Stomach smooth muscle (tissue), 2 donors: ENCODE measurements around the gene CBR1.

Experiments used
- H3K27ac ChIP-seq: one replicate; pipeline ENCODE4 v1.7.0; 2013; ENCODE audit warnings: mild to moderate bottlenecking, low read length, inconsistent platforms
- H3K27me3 ChIP-seq, 2 donors: one replicate each; pipeline ENCODE4 v1.7.0; 2013; ENCODE audit warnings: low read length in 2 of 2; ENCODE audit not compliant: insufficient read depth in 2 of 2, control insufficient read depth in 1 of 2
- H3K36me3 ChIP-seq, 2 donors: one replicate each; pipeline ENCODE4 v1.7.0; 2013; ENCODE audit warnings: low read length in 2 of 2; ENCODE audit not compliant: control insufficient read depth in 2 of 2, insufficient read depth in 2 of 2
- H3K4me1 ChIP-seq: one replicate; pipeline ENCODE4 v1.7.0; 2013; ENCODE audit warnings: low read length; ENCODE audit not compliant: control insufficient read depth, insufficient read depth
- H3K4me3 ChIP-seq, 2 donors: one replicate each; pipeline ENCODE4 v1.7.0; 2013; ENCODE audit warnings: low read length in 2 of 2
- H3K9ac ChIP-seq, 2 donors: one replicate each; pipeline ENCODE4 v1.7.0; 2013; ENCODE audit warnings: low read length in 2 of 2, mild to moderate bottlenecking in 1 of 2
- H3K9me3 ChIP-seq, 2 donors: one replicate each; pipeline ENCODE4 v1.7.0; 2013; ENCODE audit warnings: low read length in 2 of 2; ENCODE audit not compliant: control insufficient read depth in 2 of 2
- donor health status: healthy.
- donor health status: Pancreatic carcinoma.

CBR1 gene

DNA sequence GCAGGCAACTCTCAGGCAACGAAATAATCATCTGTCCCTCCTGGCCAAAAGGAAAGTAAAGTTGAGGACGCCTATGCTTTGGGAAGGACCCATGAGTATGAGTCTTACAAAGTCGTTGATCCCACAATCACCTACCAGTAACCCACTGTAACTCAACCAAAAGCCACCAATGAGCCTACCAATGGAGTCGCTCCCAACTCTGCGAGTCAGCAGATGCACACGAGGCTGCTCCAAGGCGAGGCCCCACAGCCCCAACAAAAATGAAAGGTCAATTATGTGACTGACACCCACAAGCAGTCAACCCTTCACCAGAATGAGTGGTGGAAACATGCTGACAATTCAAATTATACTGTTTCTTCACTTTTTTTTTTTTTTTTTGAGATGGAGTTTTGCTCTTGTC, 21.5 kb upstream of the CBR1 start:
- Histone ChIP-seq H3K9me3 (no peaks in the 10 kb centered on the region), H3K4me3 (no peak overlapping the region), H3K27ac (no peak overlapping the region), H3K36me3 (peaks cover 46 to 52% of the 10 kb centered on the region in 2 donors), H3K27me3 (no peaks in the 10 kb centered on the region), H3K4me1 (no peaks in the 10 kb centered on the region), H3K9ac (no peak overlapping the region)

DNA sequence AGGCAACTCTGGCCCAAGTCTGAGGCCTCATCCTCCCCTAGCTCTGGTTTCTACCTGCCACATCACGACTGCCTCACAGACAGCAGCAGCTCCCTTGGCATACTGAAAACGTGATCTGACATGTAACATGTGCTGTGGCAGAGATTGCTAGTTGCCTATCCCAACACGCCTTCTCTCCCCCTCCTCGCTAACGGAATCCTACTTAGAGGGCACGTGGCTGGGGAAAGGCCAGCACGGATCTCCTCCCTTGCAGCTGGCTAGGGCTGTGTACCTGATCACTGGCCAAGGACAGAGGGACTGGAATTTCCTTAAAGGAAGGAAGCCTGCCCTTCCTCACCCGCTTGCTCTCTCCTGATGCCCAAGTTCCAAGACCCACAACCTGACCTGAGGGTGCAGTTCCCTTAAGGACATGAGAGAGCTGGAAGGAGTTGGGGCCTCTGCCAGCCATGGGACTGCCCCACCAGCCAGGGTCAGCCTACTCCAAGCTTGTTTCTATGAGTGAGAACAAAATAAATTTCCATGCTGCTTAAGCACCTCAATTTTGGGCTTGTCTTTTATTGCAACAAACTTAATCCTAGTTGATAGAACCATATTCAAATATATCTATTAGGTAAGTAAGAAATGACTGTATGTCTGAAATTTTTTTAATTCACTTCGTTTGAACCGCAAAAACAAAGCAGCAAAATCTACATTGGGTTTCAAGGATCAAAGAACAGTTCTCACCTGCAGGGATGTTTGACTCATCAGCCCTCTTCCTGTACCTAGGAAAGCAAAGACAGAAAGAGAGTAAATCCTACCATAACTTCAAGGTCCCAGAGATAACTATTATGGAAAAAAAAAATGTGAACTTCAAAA, 16.7 kb upstream of the CBR1 start:
- Histone ChIP-seq H3K4me1 (no peaks in the 10 kb centered on the region), H3K9ac (no peak overlapping the region), H3K9me3 (no peaks in the 10 kb centered on the region), H3K27ac (no peak overlapping the region), H3K27me3 (no peaks in the 10 kb centered on the region), H3K4me3 (no peak overlapping the region), H3K36me3 (peaks cover 50 to 52% of the 10 kb centered on the region in 2 donors)

DNA sequence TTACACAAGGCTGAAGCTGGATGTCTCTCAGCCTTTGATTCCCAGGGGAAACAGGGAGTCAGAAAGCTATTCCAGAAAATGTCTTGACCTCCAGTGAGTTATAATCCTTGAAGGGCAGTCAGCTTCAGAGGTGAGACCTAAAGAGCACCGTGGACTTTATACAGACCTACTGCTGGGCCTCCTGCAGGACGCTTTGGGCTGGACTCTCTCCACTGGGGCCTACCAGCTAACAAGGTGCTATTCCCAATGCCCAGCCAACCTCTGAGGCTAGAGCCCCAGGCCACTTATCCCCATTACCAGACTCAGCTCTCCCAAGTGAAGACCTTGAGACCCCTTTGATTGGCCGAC, 16.1 kb upstream of the CBR1 start:
- Histone ChIP-seq H3K9ac (no peak overlapping the region), H3K9me3 (no peaks in the 10 kb centered on the region), H3K4me1 (no peaks in the 10 kb centered on the region), H3K4me3 (no peak overlapping the region), H3K36me3 (peaks cover 47 to 52% of the 10 kb centered on the region in 2 donors), H3K27ac (no peak overlapping the region), H3K27me3 (no peaks in the 10 kb centered on the region)

DNA sequence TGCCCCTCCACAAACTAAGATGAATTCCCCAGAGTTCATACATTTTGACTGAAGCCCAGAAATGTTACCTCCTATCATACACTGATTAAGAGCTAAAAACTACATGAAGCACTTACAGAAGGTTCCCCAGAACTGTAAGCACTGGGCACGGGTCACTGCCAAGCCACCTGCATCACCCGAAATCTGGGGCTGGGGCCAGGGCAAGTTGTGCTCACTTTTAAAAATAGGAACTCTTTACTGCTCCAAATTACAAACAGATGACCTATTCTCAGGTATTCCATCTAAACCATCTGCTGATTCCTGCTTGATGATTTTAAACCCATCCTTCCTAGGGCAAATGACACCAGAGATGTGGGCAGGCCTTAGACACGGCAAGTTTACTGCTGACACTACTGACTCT, 14.3 kb upstream of the CBR1 start:
- H3K4me3 ChIP-seq: no peak overlapping the region

DNA sequence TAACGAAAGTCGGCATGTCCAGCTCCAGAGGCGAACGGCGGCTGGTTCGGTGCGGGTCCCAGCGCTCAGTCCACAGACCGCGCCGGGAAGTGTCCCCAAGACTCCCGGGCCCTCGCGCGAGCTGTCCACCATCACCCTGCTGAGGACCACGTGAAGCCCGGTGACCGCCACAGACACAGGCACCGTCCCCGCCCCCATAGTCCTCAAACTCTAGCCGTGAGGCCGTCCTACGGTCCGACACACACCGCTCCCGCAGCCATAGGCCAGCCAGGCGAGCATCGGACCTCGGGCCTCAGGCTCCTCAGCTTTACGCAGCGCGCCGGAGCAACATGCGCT, 10.0 kb upstream of the CBR1 start:
- H3K4me1 ChIP-seq: peaks cover 10% of the 10 kb centered on the region
- H3K27me3 ChIP-seq: no peaks in the 10 kb centered on the region
- peaks cover 20 to 26% of the 10 kb centered on the region in 2 donors for H3K36me3 ChIP-seq
- no peaks in the 10 kb centered on the region for H3K9me3 ChIP-seq
- peak overlapping the region; percentile 99 for H3K4me3 ChIP-seq
- H3K9ac ChIP-seq: peak overlapping the region; percentile 84 to 85
- peak overlapping the region; percentile 89 for H3K27ac ChIP-seq

More for the DNA sequence above, 14.3 kb upstream of the CBR1 start:
- H3K27me3 ChIP-seq: no peaks in the 10 kb centered on the region
- peaks cover 5% of the 10 kb centered on the region for H3K4me1 ChIP-seq
- no peak overlapping the region for H3K9ac ChIP-seq
- H3K9me3 ChIP-seq: no peaks in the 10 kb centered on the region
- H3K36me3 ChIP-seq: peaks cover 42 to 44% of the 10 kb centered on the region in 2 donors
- H3K27ac ChIP-seq: no peak overlapping the region

DNA sequence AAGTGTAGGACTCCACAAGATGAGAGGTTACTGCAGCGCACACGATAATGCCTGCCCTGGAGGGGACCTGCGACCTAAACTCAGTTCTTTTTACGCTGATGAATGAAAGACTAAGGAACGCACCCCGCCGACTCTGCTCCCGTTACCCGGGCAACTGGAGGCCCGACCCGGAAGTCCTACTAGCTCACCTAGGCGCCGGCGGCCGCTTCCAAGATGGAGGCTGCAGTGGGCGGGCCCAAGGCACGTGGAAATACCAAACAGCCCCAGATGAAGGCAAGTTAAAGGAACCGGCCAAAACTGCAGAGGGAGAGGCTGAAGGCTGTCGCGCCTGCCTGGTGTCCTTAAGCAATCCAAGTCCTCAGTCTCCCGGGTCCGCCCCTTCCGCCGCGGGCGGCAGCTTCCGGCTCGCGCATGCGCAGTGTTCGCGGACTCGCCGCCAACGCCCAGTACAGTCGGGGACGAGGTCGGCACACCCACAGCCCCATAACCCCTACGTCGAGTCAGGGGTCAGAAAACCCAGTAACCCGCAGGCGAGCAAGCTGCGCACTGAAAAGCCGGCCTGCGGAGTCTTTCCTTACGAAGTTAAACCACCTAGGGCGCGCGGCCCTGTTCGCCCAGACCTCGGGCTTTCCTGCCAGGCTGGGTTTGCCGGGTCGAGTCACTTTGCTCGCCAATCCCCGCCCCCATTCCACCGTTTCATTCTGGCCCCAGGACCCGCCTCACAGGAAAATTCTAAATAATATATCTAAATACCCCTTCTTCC, 9.5 kb upstream of the CBR1 start, which contains the start of gene SETD4:
TSS of gene SETD4 (minus strand) at position 368 of the 763 bp plus-strand sequence. CDS start 1,638 bp downstream, outside the sequence.
- H3K4me3 ChIP-seq: peak within 1 kb of the TSS; percentile 99
- peaks cover 10% of the 10 kb centered on the region for H3K4me1 ChIP-seq

DNA sequence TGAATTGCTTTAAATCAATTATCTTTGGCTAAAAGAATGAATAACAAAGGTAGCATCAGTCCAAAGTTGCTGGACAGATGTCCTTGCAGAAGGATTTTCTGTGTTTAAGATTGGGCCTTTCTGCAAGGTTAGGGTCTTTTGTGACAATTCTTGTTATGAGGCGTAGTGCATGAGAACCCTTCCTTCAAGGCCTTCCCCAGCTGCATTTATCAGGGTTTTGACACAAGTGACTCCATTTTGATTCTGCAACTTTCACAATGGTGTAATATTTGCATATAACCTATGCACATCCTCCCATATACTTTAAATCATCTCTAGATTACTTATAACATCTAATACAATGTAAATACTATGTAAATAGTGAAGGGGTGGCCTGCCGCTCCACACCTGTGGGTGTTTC, 8.4 kb upstream of the CBR1 start:
- no peaks in the 10 kb centered on the region for H3K9me3 ChIP-seq
- H3K4me1 ChIP-seq: peaks cover 10% of the 10 kb centered on the region
- no peak overlapping the region for H3K9ac ChIP-seq
- no peak overlapping the region for H3K27ac ChIP-seq
- H3K4me3 ChIP-seq: no peak overlapping the region
- H3K36me3 ChIP-seq: peaks cover 7 to 11% of the 10 kb centered on the region in 2 donors
- no peaks in the 10 kb centered on the region for H3K27me3 ChIP-seq

More for the DNA sequence above, 9.5 kb upstream of the CBR1 start, which contains the start of gene SETD4:
- Histone ChIP-seq H3K9ac (peak within 1 kb of the TSS; percentile 84 to 85), H3K36me3 (peaks cover 18 to 22% of the 10 kb centered on the region in 2 donors), H3K9me3 (no peaks in the 10 kb centered on the region), H3K27me3 (no peaks in the 10 kb centered on the region), H3K27ac (peak within 1 kb of the TSS; percentile 89)

DNA sequence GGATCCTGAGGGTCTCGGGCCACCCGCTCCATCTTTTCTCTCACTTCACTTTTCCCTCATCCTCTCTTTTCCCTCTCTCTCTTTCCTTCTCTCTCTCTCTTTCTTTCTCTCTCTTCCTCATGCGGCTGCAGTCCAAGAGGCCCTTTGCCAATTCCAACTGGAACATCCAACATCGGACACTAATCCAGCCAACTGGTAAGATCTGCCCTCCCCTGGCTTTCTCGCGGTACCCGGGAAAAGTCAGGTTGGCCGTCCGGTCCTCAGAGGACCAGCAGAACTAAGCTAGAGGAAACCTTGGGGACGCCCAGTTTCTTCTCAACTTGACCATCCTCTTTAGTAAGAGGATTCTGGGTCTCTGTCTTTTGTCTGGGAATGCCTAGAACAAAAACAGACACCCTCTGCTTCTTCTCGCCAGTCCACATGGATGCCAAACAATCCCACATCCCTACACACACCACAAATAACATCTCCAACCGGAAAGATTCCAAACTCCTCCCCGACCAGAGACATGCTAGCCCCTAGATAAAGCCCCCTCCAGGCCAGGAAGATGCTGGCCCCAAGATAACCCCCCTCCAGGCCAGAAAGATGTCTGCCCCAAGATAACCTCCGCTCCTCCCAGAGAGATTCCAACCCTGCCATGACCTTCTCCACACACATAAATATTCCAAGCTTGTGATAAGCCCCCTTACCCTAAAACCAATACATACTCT, 6.3 kb upstream of the CBR1 start:
- H3K9ac ChIP-seq: no peak overlapping the region
- H3K4me3 ChIP-seq: no peak overlapping the region
- no peaks in the 10 kb centered on the region for H3K36me3 ChIP-seq
- H3K27ac ChIP-seq: no peak overlapping the region
- peaks cover 10% of the 10 kb centered on the region for H3K4me1 ChIP-seq
- no peaks in the 10 kb centered on the region for H3K9me3 ChIP-seq
- no peaks in the 10 kb centered on the region for H3K27me3 ChIP-seq

DNA sequence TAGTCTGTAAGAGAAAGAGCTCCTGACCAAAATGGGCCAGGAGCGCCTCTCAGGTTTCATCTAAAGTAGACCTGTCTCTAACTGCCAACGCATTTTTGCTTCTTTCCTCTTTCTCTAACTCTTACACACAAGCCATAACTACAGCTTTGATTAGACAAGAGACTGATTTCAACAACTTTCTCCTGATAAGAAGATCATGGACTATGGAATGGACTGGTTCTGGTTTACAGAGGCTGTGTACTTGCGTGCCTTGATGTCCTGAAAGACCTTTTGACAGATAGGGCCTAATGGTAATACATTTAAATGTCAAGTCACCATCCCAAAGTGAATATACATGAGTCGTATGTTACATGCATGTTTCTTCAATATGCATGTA, 5.8 kb upstream of the CBR1 start:
- Histone ChIP-seq H3K4me3 (no peak overlapping the region), H3K9me3 (no peaks in the 10 kb centered on the region), H3K4me1 (peaks cover 11% of the 10 kb centered on the region), H3K9ac (no peak overlapping the region), H3K36me3 (no peaks in the 10 kb centered on the region), H3K27ac (no peak overlapping the region), H3K27me3 (no peaks in the 10 kb centered on the region)

DNA sequence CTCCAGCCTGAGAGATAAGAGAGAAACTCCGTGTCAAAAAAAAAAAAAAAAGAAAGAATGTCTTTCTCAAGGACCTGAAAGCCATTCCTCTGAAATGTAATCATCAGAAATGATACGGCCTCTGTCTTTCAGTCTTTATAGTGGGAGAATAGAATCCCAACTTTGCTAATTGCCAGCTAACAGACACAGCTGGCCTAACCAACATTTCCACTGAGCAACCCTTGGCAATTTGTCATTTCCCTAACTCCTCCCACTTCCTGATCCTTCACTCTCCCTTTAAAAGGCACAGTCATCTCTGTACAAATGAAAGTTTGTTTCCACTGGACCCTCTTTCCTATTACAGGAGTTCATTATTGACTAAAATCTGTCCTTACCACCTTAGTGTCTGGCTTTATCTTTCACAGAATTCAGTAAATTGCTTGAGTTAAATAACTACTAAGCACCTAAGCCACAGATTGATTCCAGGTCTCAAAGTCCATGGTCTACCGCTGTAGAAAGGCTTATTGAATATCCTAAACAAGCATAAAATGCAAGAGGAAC, 4.3 kb upstream of the CBR1 start:
- Histone ChIP-seq H3K4me1 (peaks cover 20% of the 10 kb centered on the region), H3K27ac (no peak overlapping the region), H3K36me3 (no peaks in the 10 kb centered on the region), H3K9me3 (no peaks in the 10 kb centered on the region), H3K27me3 (no peaks in the 10 kb centered on the region), H3K4me3 (no peak overlapping the region), H3K9ac (no peak overlapping the region)
